ENCODE measurements around the gene C17orf100.

DNA sequence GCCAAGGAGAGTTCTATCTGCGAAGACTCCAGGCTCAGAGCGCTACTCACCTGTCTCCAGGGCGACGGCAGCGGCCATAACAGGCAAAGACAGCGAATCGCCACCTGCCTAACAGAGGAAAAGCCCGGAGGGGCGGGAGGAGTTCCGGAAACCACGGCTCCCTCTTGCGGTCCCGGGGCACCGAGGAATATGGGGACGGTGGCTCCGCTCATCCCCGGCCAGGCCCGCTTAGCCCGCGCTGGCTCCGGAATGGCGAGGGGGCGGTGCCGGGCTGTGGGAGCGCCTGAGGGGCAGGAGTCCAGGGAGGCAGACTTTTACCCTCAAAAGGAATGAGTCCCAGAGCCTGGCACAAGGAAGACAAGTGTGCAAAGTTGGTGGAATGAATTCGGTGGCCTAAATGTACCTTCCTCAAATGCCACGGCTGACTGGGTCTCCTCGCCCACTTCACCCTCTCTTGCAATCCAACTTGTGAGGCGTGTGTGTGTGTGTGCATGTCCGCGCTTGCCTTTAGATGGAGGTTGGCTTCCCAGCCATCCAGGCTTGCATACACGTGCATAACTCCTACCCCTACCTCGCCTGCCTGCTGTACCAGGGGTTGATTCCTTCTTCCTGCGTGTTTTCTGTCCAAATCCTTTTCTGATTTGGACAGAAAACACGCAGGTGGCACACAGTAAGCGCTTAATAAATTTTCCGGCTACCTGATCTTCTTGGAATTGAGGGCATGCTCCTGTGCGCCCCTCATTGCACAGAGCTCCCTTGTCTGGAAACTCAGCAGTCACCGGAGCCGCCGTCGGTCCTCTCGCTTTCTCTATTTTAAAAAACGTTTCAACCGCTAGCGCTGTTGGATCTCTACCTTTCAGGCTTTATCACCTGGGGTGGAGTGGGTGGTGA, 3.5 kb downstream of the C17orf100 start:
- TF ChIP-seq, protein P1, sequence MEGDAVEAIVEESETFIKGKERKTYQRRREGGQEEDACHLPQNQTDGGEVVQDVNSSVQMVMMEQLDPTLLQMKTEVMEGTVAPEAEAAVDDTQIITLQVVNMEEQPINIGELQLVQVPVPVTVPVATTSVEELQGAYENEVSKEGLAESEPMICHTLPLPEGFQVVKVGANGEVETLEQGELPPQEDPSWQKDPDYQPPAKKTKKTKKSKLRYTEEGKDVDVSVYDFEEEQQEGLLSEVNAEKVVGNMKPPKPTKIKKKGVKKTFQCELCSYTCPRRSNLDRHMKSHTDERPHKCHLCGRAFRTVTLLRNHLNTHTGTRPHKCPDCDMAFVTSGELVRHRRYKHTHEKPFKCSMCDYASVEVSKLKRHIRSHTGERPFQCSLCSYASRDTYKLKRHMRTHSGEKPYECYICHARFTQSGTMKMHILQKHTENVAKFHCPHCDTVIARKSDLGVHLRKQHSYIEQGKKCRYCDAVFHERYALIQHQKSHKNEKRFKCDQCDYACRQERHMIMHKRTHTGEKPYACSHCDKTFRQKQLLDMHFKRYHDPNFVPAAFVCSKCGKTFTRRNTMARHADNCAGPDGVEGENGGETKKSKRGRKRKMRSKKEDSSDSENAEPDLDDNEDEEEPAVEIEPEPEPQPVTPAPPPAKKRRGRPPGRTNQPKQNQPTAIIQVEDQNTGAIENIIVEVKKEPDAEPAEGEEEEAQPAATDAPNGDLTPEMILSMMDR (optimal IDR thresholded peaks at IDR 0.05 in 1 of 3, IDR thresholded peaks at IDR 0.05 in 1 of 3, conservative IDR thresholded peaks at IDR 0.05 in 1 of 3; ENCODE audit: extremely low read depth in 1 of 3, insufficient read depth in 2 of 3, low read length in 3 of 3), result peak in 1 of 3 experiments; percentile 40
- no peak for TF ChIP-seq EZH2 (IDR thresholded peaks at IDR 0.05; ENCODE audit: low read length)

Data from keratinocyte (primary cell).